ENCODE results near the gene PHAX.
"Not testable (repeated sequence)": the region's sequence is repeated elsewhere in the genome, so short reads cannot be mapped to it uniquely, and the experiment has no call there.

The PHAX gene

GRCh38 chr5:126659805-126660482 is 59.2 kb downstream of the PHAX start:
- no peak for DNase-seq

- DNase-seq, result no peak
These were observed 63.8 kb downstream of the PHAX start for GRCh38 chr5:126664586-126664985.

- DNase-seq, result not testable (repeated sequence)
These were observed 69.4 kb downstream of the PHAX start for GRCh38 chr5:126670109-126670508.

GRCh38 chr5:126671681-126672080 is 70.9 kb downstream of the PHAX start:
- not testable (repeated sequence) for DNase-seq

- DNase-seq, result no peak
These were observed 72.7 kb downstream of the PHAX start for GRCh38 chr5:126673477-126673876.

GRCh38 chr5:126674145-126674544 is 73.4 kb downstream of the PHAX start:
- DNase-seq, result no peak

- DNase-seq, result no peak
These were observed 74.6 kb downstream of the PHAX start for GRCh38 chr5:126675338-126675737.

- DNase-seq, result peak; percentile 64
These were observed 75.5 kb downstream of the PHAX start for GRCh38 chr5:126676195-126676624.
